Measurements from ENCODE around the gene COL5A3. TPM values are rescaled to one million over a fixed set of nuclear protein-coding genes. Genes with fewer than 3 reads are reported as not detected.
"Not testable (repeated sequence)": the region's sequence is repeated elsewhere in the genome, so short reads cannot be mapped to it uniquely, and the experiment has no call there.

Gene COL5A3
- total RNA-seq, result under 1 TPM; 0.08 to 0.17 TPM

GRCh38 chr19:10010247-10010691, at the start of gene COL5A3:
Gene COL5A3, minus strand, starts transcription at chr19:10010504. Its CDS starts 119 bp downstream, at chr19:10010385.
- ATAC-seq (ENCODE audit: low read depth) (no peak), DNase-seq (no peak)
- Mint-ChIP-seq H3K27me3 (peaks cover 42% of the 10 kb centered on the region), H3K9me3 (peaks cover 1% of the 10 kb centered on the region), H3K4me1 (peaks cover 7% of the 10 kb centered on the region), H3K36me3 (no peaks in the 10 kb centered on the region), H3K27ac (no peak within 1 kb of the TSS), H3K4me3 (no peak within 1 kb of the TSS)
- POLR2A ChIA-PET, result interaction anchor here (0.5 kb wide), 1 partner anchor 327 kb away, joined by 3 read pairs; no protein-coding TSS in a partner anchor

- Mint-ChIP-seq H3K9me3 (no peaks in the 10 kb centered on the region), H3K4me3 (no peak overlapping the region), H3K36me3 (no peaks in the 10 kb centered on the region), H3K27ac (no peak overlapping the region), H3K4me1 (peaks cover 1% of the 10 kb centered on the region), H3K27me3 (peaks cover 7% of the 10 kb centered on the region)
- POLR2A ChIA-PET, result no interaction called here
- no peak for DNase-seq
- no peak for ATAC-seq (ENCODE audit: low read depth)
Observed at GRCh38 chr19:10052602-10053360, 42.5 kb upstream of the COL5A3 start.

DNA sequence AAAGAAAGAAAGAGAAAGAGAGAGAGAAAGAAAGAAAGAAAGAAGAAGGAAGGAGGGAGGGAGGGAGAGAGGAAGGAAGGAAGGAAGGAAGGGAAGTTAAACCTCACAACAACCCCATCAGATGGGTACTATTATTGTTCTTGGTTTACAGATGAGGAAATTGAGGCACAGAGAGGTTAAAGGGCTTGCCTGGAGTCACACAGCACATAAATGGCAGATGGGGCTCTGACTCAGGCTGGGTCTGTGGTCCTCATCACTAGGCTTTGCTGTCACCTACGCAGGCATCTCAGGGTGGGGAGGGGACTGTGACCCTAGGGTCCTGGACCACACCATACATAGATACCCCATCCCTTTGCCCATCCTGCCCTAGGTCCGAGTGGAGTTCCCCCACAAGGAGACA, 39.3 kb upstream of the COL5A3 start:
- ATAC-seq (ENCODE audit: low read depth), result no peak
- Mint-ChIP-seq H3K36me3 (no peaks in the 10 kb centered on the region), H3K9me3 (peaks cover 3% of the 10 kb centered on the region), H3K4me1 (no peaks in the 10 kb centered on the region), H3K27me3 (peaks cover 10% of the 10 kb centered on the region), H3K4me3 (no peak overlapping the region), H3K27ac (no peak overlapping the region)
- POLR2A ChIA-PET, result no interaction called here
- no peak for DNase-seq

DNA sequence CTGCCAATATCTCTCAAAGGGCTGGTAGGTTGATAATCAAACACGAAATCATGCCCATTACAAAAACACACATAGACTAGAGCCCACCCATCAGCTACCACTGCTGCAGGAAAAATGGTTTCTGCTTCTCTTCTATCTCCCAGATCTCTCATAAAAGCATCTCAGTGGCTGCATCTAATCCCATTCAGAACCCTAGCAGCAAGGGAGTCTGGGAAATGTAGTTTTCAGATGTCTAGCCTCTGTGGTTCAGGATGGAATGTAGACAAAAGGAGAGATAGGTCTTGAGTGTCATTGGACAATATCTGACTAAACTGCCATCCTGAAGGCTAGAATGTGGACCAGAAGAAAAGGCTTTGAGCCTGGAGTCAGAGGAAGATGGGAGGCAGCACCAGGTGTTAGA, 35.1 kb upstream of the COL5A3 start:
- H3K9me3 Mint-ChIP-seq, result peaks cover 21% of the 10 kb centered on the region
- POLR2A ChIA-PET, result no interaction called here
- DNase-seq (no peak), ATAC-seq (ENCODE audit: low read depth) (no peak)
- no peak overlapping the region for H3K27ac Mint-ChIP-seq
- no peaks in the 10 kb centered on the region for H3K36me3 Mint-ChIP-seq
- H3K4me1 Mint-ChIP-seq, result no peaks in the 10 kb centered on the region
- peaks cover 10% of the 10 kb centered on the region for H3K27me3 Mint-ChIP-seq
- H3K4me3 Mint-ChIP-seq, result no peak overlapping the region

DNA sequence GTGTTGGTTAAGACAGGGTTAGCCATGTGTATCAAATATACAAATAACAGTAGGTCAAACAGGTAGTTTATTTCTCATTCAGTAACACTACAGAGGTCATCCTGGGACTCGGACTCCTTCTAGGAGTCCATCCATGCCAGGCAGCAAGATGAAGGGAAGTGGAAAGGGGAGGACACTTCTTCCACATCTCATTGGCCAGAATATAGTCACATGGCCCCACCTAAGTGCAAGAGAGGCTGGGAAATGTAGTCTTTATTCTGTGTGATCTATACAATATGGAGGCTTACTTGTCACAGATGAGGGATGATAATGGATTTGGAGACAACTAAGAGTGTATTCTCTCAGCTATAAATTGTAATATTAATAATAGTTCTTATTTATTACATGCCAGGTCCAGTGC, 34.1 kb upstream of the COL5A3 start:
- H3K4me3 Mint-ChIP-seq, result no peak overlapping the region
- H3K27me3 Mint-ChIP-seq, result peaks cover 10% of the 10 kb centered on the region
- no peak for ATAC-seq (ENCODE audit: low read depth)
- POLR2A ChIA-PET, result no interaction called here
- DNase-seq, result no peak
- H3K9me3 Mint-ChIP-seq, result peaks cover 21% of the 10 kb centered on the region
- H3K27ac Mint-ChIP-seq, result no peak overlapping the region
- no peaks in the 10 kb centered on the region for H3K4me1 Mint-ChIP-seq
- no peaks in the 10 kb centered on the region for H3K36me3 Mint-ChIP-seq

DNA sequence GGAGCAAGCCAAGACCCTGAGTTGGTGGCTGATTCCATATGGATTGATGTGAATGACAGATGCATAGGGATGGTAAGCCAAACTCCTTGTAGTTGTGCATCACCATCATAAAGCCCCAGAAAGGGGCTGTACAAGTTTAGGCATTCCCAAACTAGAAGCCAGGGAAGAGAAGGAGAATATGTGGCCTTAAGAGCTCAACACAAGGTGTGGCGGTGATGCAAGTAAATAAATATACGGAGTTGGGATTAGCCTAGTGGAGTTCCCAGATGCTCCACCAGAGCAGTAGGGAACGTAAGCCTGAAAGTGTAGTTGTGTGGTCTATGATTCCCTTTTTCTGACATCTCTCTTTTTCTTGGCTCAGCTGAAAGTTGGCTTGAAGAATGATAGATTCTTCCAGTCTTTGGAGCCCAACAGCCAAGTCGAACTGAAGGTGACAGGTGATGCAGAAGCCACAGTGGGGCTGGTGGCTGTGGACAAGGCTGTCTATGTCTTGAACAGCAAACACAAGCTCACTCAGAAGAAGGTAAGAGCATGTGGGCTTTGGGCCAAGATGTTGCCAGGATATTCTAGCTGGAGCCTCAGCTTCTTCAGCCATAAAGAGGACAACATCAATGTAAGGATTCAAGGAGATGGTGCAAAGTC, 33.1 kb upstream of the COL5A3 start:
- ATAC-seq (ENCODE audit: low read depth), result no peak
- H3K27me3 Mint-ChIP-seq, result peaks cover 7% of the 10 kb centered on the region
- H3K4me3 Mint-ChIP-seq, result no peak overlapping the region

GRCh38 chr19:10037809-10038208, 27.5 kb upstream of the COL5A3 start:
- Mint-ChIP-seq H3K27me3 (peaks cover 15% of the 10 kb centered on the region), H3K4me3 (no peak overlapping the region), H3K9me3 (peaks cover 6% of the 10 kb centered on the region), H3K36me3 (no peaks in the 10 kb centered on the region), H3K27ac (no peak overlapping the region), H3K4me1 (no peaks in the 10 kb centered on the region)
- POLR2A ChIA-PET, result no interaction called here
- ATAC-seq (ENCODE audit: low read depth), result no peak
- DNase-seq, result no peak

More for the DNA sequence above, 33.1 kb upstream of the COL5A3 start:
- Mint-ChIP-seq H3K4me1 (no peaks in the 10 kb centered on the region), H3K9me3 (peaks cover 21% of the 10 kb centered on the region), H3K36me3 (no peaks in the 10 kb centered on the region), H3K27ac (no peak overlapping the region)
- POLR2A ChIA-PET, result no interaction called here
- DNase-seq, result no peak

DNA sequence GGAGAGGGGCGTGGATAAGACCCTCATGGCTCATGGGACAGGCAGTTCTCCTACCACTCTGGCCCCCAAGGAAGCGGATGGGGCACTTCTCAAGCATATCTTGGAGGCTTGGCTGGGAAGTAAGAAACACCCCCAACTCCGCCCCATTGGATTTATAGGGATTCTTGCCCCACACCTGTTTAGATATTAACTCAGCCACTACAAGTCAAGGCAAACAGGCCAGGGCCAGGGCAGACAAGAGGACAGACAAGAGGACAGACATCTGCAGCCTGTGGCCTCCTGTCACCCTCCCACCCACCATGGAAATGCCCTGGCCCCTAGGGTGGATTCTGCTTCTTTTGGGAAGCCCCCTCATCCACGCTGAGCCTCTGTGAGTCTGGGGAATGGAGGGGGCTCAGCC, 27.1 kb upstream of the COL5A3 start:
- POLR2A ChIA-PET, result no interaction called here
- DNase-seq, result no peak
- peaks cover 4% of the 10 kb centered on the region for H3K9me3 Mint-ChIP-seq
- no peak overlapping the region for H3K27ac Mint-ChIP-seq
- H3K27me3 Mint-ChIP-seq, result peaks cover 17% of the 10 kb centered on the region
- no peak overlapping the region for H3K4me3 Mint-ChIP-seq
- no peak for ATAC-seq (ENCODE audit: low read depth)
- H3K36me3 Mint-ChIP-seq, result no peaks in the 10 kb centered on the region
- H3K4me1 Mint-ChIP-seq, result no peaks in the 10 kb centered on the region

DNA sequence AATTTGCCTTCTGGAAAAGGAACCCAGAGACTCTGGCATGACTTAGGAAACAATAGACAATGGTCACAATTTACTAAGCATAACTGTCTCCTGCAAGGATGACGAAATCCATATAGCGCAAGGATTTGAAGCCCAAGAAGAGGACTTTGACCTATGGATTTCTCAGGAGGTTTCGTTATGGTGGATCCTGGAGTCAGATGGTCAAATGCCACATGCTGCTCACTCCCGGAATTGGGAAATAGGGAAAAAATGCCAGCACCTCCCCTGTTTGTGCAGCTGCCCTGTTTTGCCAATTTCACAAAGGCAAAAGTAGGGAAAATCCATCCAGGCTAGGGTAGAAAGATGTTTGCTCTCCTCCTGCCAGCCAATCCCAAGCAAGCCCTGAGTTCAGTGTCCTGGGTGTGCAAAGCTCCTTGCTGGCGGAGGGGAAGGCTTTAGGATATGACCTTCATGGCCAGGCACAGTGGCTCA, 26.3 kb upstream of the COL5A3 start:
- DNase-seq (no peak), ATAC-seq (ENCODE audit: low read depth) (no peak)
- no peak overlapping the region for H3K4me3 Mint-ChIP-seq
- H3K27ac Mint-ChIP-seq, result no peak overlapping the region
- POLR2A ChIA-PET, result no interaction called here
- H3K36me3 Mint-ChIP-seq, result no peaks in the 10 kb centered on the region
- H3K4me1 Mint-ChIP-seq, result no peaks in the 10 kb centered on the region
- H3K27me3 Mint-ChIP-seq, result peaks cover 21% of the 10 kb centered on the region
- no peaks in the 10 kb centered on the region for H3K9me3 Mint-ChIP-seq

GRCh38 chr19:10033614-10034013, 23.3 kb upstream of the COL5A3 start:
- no peak overlapping the region for H3K27ac Mint-ChIP-seq

GRCh38 chr19:10027158-10027997, 17.1 kb upstream of the COL5A3 start:
- Mint-ChIP-seq H3K27ac (no peak overlapping the region), H3K4me1 (peaks cover 3% of the 10 kb centered on the region), H3K36me3 (no peaks in the 10 kb centered on the region), H3K27me3 (peaks cover 24% of the 10 kb centered on the region), H3K9me3 (no peaks in the 10 kb centered on the region), H3K4me3 (no peak overlapping the region)
- ATAC-seq (ENCODE audit: low read depth) (peak; percentile 87), DNase-seq (peak; percentile 84)
- POLR2A ChIA-PET, result no interaction called here

More at GRCh38 chr19:10033614-10034013, 23.3 kb upstream of the COL5A3 start:
- H3K36me3 Mint-ChIP-seq, result no peaks in the 10 kb centered on the region
- ATAC-seq (ENCODE audit: low read depth) (no peak), DNase-seq (no peak)
- H3K9me3 Mint-ChIP-seq, result no peaks in the 10 kb centered on the region
- no peak overlapping the region for H3K4me3 Mint-ChIP-seq
- no peaks in the 10 kb centered on the region for H3K4me1 Mint-ChIP-seq
- peaks cover 21% of the 10 kb centered on the region for H3K27me3 Mint-ChIP-seq
- POLR2A ChIA-PET, result no interaction called here

DNA sequence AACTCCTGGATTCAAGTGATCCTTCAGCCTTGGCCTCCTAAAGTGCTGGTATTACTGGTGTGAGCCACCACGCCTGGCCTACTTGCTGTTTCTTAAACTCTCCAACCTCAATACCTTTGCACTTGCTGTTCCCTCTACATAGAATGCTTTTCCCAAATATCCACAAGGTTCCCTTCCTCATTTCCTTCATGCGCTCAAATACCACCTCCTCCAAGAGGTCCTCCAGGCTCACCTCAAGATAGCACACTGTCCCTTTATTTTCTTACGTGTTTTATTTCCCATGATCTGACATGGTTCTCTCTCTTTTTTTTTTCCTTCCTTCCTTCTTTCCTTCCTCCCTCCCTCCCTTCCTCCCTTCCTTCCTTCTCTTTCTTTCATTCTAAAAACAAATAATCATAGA, 16.4 kb upstream of the COL5A3 start:
- POLR2A ChIA-PET, result no interaction called here
- Mint-ChIP-seq H3K4me3 (no peak overlapping the region), H3K9me3 (no peaks in the 10 kb centered on the region), H3K36me3 (no peaks in the 10 kb centered on the region), H3K27me3 (peaks cover 21% of the 10 kb centered on the region), H3K27ac (no peak overlapping the region), H3K4me1 (peaks cover 3% of the 10 kb centered on the region)
- DNase-seq, result no peak
- no peak for ATAC-seq (ENCODE audit: low read depth)

DNA sequence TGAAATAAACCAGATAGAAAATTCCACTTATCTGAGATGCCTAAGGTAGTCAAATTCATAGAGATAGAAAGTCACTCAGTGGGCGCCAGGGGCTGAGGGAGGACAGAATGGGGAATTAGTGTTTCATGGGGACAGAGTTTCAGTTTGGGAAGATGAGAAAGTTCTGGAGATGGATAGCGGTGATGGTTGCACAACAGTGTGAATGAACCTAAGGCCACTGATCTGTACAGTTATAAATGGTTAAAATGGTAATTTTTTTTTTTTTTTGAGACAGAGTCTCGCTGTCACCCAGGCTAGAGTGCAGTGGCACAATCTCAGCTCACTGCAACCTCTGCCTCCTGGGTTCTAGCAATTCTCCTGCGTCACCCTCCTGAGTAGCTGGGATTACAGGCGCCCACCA, 12.8 kb upstream of the COL5A3 start:
- H3K4me3 Mint-ChIP-seq; H3K9me3 Mint-ChIP-seq; H3K4me1 Mint-ChIP-seq; DNase-seq; H3K36me3 Mint-ChIP-seq; POLR2A ChIA-PET; H3K27ac Mint-ChIP-seq; ATAC-seq (ENCODE audit: low read depth): not testable (repeated sequence)
- H3K27me3 Mint-ChIP-seq, result peaks cover 20% of the 10 kb centered on the region

Data from activated naive CD8-positive, alpha-beta T cell treated with anti-CD3 and anti-CD28 coated beads, Interleukin-2, amount 10 ng/mL, durations not matched to agents 7 days and 5 days (primary cell).